HG02571 (cell line): ENCODE data around the gene SYN1.
A peak's percentile ranks its signal among the peaks of the same experiment; 100 is the strongest.

Experiments
- ATAC-seq: cut with Tn5 transposase; IDR thresholded peaks from one replicate; pipeline ENCODE4 v1.9.1; 2021; ENCODE audit warnings: mild to moderate bottlenecking, moderate library complexity; ENCODE audit not compliant: unreplicated experiment

The SYN1 gene

GRCh38 chrX:47574547-47575301 is 44.9 kb downstream of the SYN1 start:
- ATAC-seq = no peak

- ATAC-seq = no peak
These were observed 45.5 kb downstream of the SYN1 start for GRCh38 chrX:47574076-47574546.

- ATAC-seq = no peak
These were observed 46.1 kb downstream of the SYN1 start for GRCh38 chrX:47573341-47574075.

GRCh38 chrX:47572773-47573340 is 46.8 kb downstream of the SYN1 start:
- ATAC-seq = no peak

GRCh38 chrX:47571896-47572295 is 47.8 kb downstream of the SYN1 start:
- ATAC-seq = no peak

- ATAC-seq = no peak
These were observed 48.4 kb downstream of the SYN1 start for GRCh38 chrX:47571215-47571614.

GRCh38 chrX:47570794-47571193 is 48.9 kb downstream of the SYN1 start:
- ATAC-seq = no peak

GRCh38 chrX:47568656-47569295 is 50.9 kb downstream of the SYN1 start:
- ATAC-seq = no peak

- ATAC-seq = no peak
These were observed 52.8 kb downstream of the SYN1 start for GRCh38 chrX:47566841-47567240.

GRCh38 chrX:47564438-47565085 is 55.1 kb downstream of the SYN1 start:
- ATAC-seq = no peak

GRCh38 chrX:47563801-47564315 is 55.8 kb downstream of the SYN1 start:
- no peak for ATAC-seq

GRCh38 chrX:47562615-47563243 is 56.9 kb downstream of the SYN1 start:
- no peak for ATAC-seq

GRCh38 chrX:47561659-47562151 is 58.0 kb downstream of the SYN1 start:
- ATAC-seq = no peak

GRCh38 chrX:47560934-47561658 is 58.6 kb downstream of the SYN1 start, which contains the start of gene ARAF:
Gene ARAF, plus strand, starts transcription at chrX:47561205. Its CDS starts 1,763 bp downstream, at chrX:47562968.
- ATAC-seq = peak; percentile 89

- ATAC-seq = no peak
These were observed 59.3 kb downstream of the SYN1 start for GRCh38 chrX:47560179-47560933.

- ATAC-seq = no peak
These were observed 61.2 kb downstream of the SYN1 start for GRCh38 chrX:47558436-47558835.

- peak; percentile 85 for ATAC-seq
These were observed 63.5 kb downstream of the SYN1 start for GRCh38 chrX:47556045-47556623.

- ATAC-seq = no peak
These were observed 76.2 kb downstream of the SYN1 start for GRCh38 chrX:47543496-47543895.
